Thoracic aorta (tissue), 2 donors: Measurements from ENCODE around the gene PKD1L1. TPM values are rescaled to one million over a fixed set of nuclear protein-coding genes. Genes with fewer than 3 reads are reported as not detected.
"Not testable (repeated sequence)": the region's sequence is repeated elsewhere in the genome, so short reads cannot be mapped to it uniquely, and the experiment has no call there.

Experiments used
- ATAC-seq: fragments of 150-250 bp; one replicate; pipeline ENCODE4 v1.8.0; 2017; ENCODE audit warnings: low read depth; ENCODE audit not compliant: insufficient number of reproducible peaks, low FRiP score
- DNase-seq: peaks from one replicate; pipeline ENCODE4 v3.0.0-alpha.2; 2020; ENCODE audit warnings: low spot score
- H3K27ac ChIP-seq, 2 donors: fragments of 200-600 bp; sonication (generic); 1 replicate in 1 of 2; 2 replicates in 1 of 2; pipeline ENCODE4 v1.5.1; 2016; ENCODE audit warnings: mild to moderate bottlenecking in 2 of 2, moderate library complexity in 2 of 2
- H3K27me3 ChIP-seq: fragments of 200-600 bp; sonication (generic); replicated peaks from 2 replicates; pipeline ENCODE4 v1.6.0; 2016; ENCODE audit warnings: mild to moderate bottlenecking; ENCODE audit not compliant: insufficient read depth
- H3K36me3 ChIP-seq: fragments of 200-600 bp; sonication (generic); one replicate; pipeline ENCODE4 v1.5.1; 2016
- H3K4me1 ChIP-seq, 2 donors: fragments of 200-600 bp; sonication (generic); 1 replicate in 1 of 2; 2 replicates in 1 of 2; pipeline versions ENCODE4 v1.5.1 to v1.6.0; 2016; ENCODE audit warnings: low read depth in 2 of 2, mild to moderate bottlenecking in 1 of 2; ENCODE audit not compliant: control insufficient read depth in 1 of 2
- H3K4me3 ChIP-seq: fragments of 200-600 bp; sonication (generic); 2 replicates; pipeline ENCODE4 v1.5.1; 2016; ENCODE audit warnings: mild to moderate bottlenecking
- H3K9me3 ChIP-seq: fragments of 200-600 bp; sonication (generic); 2 replicates; pipeline ENCODE4 v1.5.1; 2016
- CTCF ChIP-seq: fragments of 200-600 bp; sonication (generic); IDR thresholded peaks from one replicate; pipeline ENCODE4 v1.5.1; 2019; ENCODE audit warnings: antibody characterized with exemption
- total RNA-seq, 2 donors: library from RNA; depleted of rRNA; stranded (reverse); fragments of >200 nt; gene quantifications; one replicate each; pipeline versions ENCODE4 v1.1.0 to v1.2.3, GENCODE V29; 2016

The PKD1L1 gene
- total RNA-seq, 2 donors from 2014 or later = 0.14 to 0.85 TPM

DNA sequence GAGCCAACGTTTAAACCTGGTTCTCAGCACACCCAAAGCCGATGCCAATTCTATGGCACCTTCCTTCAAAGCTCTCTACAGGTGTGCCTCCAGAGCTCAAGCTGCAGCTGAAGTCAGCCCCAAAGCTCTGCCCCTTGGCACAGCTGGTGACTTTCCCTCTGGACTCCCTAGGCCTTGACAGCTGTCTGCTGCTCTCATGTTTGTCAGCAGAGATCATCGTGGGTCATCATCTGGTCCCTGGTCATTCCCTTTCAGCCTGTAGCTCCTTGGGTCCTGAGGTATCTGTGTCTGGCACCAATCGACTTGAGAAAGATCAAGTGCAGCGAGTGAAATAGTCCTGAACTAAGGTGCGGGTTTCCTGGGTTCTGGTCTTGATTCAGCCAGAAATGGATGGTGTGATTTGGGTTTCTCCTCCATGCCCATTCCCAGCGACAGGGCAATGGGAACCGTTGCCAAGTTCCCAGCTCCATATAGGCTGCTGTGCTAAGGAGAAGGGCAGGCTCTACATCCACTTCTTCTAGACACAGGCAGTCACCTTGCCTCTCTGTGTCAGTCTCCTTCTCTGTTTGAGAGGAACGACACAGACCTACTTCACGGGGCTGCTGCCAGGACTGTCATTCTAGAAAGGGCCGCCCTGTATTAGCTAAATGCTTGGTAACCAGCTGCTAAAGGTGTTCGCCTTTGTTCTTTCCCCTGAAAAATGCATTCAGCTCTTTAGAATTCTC, 3.6 kb downstream of the PKD1L1 start:
- ATAC-seq = no peak
- DNase-seq = no peak
- no peaks in the 10 kb centered on the region for H3K9me3 ChIP-seq
- no peaks in the 10 kb centered on the region for H3K27me3 ChIP-seq
- peaks cover 14 to 24% of the 10 kb centered on the region in 2 donors for H3K4me1 ChIP-seq
- no peak for TF ChIP-seq CTCF
- no peak overlapping the region for H3K27ac ChIP-seq
- no peak overlapping the region for H3K4me3 ChIP-seq
- H3K36me3 ChIP-seq = no peaks in the 10 kb centered on the region

DNA sequence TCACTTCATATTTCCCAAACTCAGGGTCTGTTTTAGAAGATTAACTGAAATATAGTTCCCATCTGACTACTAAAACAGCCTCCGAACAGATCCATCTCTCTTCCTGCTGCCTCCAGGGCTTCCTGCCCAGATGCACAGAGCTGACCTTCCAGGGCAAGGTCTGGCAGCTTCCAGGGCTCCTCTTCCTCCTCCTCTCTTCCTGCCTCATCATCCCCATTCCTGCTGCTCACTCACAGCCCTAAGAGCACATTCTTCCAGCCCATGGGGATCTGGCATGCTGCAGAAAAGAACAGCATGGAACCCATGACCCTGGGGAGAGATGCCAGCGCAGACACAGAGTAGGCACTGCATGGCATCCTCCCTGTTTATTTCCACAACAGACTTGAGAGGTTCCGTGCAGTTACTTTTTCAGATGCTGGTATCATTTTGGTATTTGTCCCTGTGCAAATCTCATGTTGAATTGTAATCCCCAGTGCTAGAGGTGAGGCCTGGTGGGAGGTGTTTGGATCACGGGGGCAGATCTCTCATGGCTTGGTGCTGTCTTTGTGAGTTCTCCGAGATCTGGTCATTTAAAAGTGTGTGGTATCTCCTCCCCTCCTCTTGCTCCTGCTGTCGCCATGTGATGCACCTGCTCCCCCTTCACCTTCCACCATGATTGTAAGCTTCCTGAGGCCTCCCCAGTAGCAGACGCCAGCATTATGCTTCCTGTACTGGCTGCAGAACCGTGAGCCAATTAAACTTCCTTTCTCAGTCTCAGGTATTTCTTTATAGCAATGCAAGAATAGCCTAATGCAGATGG, 4.4 kb downstream of the PKD1L1 start:
- no peaks in the 10 kb centered on the region for H3K27me3 ChIP-seq
- DNase-seq (no peak), ATAC-seq (no peak)
- H3K4me1 ChIP-seq = peaks cover 14 to 24% of the 10 kb centered on the region in 2 donors
- no peak overlapping the region for H3K27ac ChIP-seq
- no peak for TF ChIP-seq CTCF
- no peak overlapping the region for H3K4me3 ChIP-seq
- no peaks in the 10 kb centered on the region for H3K9me3 ChIP-seq
- H3K36me3 ChIP-seq = no peaks in the 10 kb centered on the region

DNA sequence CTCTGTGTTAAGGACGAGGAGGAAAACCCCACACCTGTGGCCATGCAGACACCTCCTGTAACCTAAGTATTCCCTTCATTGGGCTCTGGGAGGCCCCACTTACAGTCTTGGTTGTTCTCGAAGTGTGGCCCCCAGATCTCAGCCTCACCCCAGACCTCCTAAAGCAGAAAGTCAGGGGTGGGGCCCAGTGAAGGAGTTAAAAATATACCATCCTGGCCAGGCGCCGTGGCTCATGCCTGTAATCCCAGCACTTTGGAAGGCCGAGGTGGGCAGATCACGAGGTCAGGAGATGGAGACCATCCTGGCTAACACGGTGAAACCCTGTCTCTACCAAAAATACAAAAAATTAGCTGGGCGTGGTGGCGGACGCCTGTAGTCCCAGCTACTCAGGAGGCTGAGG, 5.6 kb downstream of the PKD1L1 start:
- not testable (repeated sequence) for DNase-seq, H3K27me3 ChIP-seq, H3K27ac ChIP-seq, H3K4me3 ChIP-seq, H3K9me3 ChIP-seq, ATAC-seq, H3K36me3 ChIP-seq
- H3K4me1 ChIP-seq = peaks cover 14 to 24% of the 10 kb centered on the region in 2 donors

DNA sequence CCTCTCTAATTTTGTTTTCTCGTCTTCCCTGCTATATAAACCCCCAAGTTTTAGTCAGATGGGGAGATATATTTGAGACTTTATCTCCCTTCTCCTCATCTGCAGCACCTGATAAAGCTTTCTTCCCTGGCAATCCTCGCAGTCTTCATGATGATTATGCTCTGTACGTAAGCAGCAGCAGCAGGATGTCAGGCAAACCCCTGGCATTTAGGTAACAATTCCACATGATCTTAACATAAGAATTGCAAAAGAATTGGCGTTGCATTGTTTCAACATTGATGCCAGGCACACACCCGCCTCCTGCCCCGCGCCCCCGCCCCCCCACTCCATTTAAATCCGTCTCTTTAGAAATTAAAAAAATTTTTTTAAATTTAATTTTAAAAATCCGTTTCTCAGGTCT, 6.1 kb downstream of the PKD1L1 start:
- no peak for DNase-seq
- H3K4me1 ChIP-seq = peaks cover 14 to 24% of the 10 kb centered on the region in 2 donors
- no peaks in the 10 kb centered on the region for H3K36me3 ChIP-seq
- H3K4me3 ChIP-seq = no peak overlapping the region
- no peaks in the 10 kb centered on the region for H3K9me3 ChIP-seq
- TF ChIP-seq CTCF = no peak
- H3K27ac ChIP-seq = peak overlapping the region; percentile 87 to 90
- no peak for ATAC-seq
- H3K27me3 ChIP-seq = no peaks in the 10 kb centered on the region

GRCh38 chr7:47941136-47941844, 7.0 kb downstream of the PKD1L1 start:
- Histone ChIP-seq H3K4me3 (peak overlapping the region; percentile 29), H3K9me3 (no peaks in the 10 kb centered on the region), H3K4me1 (peaks cover 14 to 24% of the 10 kb centered on the region in 2 donors), H3K27me3 (no peaks in the 10 kb centered on the region), H3K27ac (peak overlapping the region; percentile 87 to 90), H3K36me3 (no peaks in the 10 kb centered on the region)
- ATAC-seq = peak; percentile 77
- DNase-seq = peak; percentile 72
- TF ChIP-seq CTCF = no peak
